ENCODE measurements around the gene DEFB119.

- TF ChIP-seq CTCF (IDR thresholded peaks at IDR 0.05) (no peak), POLR2A (IDR thresholded peaks at IDR 0.05) (no peak)
These were observed 25.3 kb upstream of the DEFB119 start for GRCh38 chr20:31415653-31416052.

Data from esophagus squamous epithelium (tissue), 4 donors.